COLO668 (cell line): ENCODE results near the gene DDX51.

Source experiments
- DNase-seq: peaks from one replicate; lab custom pipeline; 2025; ENCODE audit not compliant: unreplicated experiment; lab: John Stamatoyannopoulos, UW

The DDX51 gene

DNA sequence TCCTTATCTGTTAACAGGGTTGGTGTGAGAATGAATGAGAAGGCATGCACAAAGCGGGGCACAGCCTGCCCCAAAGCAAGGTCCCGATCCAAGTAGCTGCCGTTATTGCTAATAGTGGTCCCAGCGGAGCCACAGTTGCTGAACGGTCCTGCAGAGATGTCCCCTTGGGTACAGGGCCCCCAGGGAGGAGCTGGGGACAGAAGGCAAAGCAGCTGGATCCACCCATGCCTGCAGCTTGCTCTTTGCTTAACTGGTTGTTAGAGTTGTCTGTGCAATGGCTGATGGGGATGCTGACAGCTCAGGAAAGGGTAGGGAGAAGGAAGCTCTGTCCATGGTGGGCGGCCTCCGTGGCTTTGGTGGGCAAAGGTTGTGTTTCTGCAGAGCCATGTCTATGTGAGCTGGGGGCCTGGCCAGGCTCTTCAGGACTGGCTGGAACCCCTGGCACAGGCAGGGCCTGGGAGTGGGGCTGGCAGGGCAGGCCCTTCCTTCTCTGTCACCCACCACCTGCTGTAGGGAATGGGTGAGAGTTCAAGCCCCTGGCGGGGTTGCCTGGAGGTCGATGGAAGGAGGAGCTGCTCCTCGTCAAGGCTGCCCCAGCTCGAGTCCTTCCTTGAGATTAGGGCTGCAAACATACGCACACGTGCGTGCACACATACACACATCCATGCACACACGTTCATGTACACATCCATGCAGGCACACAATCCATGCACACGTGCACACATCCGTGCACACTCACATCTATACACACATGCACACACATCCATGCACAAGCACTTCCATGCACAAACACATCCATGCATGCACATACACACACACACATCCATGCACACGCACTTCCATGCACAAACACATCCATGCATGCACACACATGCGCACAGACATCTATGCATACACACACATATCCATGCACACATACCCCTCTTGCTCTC is 35.6 kb upstream of the DDX51 start:
- no peak for DNase-seq

DNA sequence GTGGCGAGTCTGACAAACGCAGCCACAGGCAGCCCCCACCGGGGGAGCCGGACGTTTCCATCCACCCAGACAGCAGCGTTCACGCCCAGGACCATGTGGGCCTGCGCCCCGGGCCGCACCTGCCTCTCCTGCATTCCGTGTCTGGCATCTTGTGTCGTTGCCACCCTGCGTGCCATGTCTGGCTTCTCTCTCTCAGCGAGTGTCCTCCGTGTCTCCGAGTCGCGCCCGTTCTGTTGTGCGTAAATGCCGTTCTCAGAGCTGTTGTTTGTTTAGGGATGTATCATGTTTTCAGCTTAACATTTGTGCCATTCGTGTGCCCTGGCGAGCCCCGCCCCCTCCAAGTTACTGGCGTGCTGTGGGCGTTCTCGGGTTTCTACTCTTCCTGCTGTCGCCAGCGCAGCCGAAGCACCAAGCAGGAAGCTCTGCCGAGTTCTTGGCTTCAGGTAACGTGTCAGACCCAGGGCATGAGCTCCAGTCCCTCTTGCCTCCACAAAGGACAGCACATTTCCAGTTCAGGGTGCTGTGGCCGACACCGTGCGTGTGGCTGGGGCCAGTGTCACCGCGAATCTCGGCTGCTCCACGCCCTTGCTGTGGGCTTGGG is 34.8 kb upstream of the DDX51 start:
- peak; percentile 63 for DNase-seq

DNA sequence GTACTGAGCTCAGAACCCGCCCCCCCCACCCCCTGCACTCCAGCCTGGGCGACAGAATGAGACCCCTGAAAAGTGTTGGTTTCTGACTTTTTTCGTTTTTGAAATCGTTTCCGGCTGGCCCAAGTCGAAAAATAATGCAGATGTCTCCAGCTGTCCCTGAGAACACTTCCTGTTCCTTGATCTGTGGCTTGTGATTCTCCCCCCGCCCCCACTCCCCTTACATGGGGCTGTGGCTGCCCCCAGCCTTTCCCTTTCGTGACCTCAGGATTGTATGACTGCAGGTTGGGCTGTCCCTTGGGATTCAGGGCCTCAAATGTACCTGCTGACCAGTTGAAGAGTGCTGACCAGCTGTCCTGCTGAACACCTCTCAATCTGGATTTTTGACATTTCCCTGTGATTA is 34.2 kb upstream of the DDX51 start:
- no peak for DNase-seq

DNA sequence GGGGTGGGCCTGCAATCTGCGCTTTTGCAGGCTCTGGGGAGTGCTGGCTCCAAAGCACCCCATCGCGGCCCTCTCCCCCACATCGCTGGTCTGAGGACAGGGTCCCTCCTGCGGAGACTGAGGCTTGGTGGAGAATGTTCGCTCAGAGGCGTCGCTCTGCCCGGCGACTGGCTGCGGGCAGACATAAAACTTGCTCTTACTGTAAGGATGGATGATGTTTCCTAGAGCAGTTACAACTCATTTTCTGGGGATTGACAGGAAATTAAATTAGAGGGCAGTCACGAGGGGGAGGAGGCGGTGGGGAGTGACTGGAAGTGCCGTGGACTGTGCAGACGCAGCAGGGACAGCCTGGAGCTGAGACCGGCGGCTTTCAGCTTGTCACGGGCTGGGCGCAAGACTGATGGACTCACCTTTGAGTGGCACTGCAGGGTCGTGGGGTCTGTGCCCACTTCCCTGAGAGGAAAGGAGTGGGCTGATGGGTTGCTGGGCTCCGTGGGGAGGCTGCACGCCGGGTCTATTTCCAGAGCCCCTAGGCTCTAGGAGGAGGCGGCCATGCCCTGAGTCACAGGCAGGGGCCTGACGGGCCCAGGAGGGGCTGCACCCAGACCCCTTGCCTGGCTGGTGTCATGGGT is 32.9 kb upstream of the DDX51 start:
- DNase-seq, result no peak

DNA sequence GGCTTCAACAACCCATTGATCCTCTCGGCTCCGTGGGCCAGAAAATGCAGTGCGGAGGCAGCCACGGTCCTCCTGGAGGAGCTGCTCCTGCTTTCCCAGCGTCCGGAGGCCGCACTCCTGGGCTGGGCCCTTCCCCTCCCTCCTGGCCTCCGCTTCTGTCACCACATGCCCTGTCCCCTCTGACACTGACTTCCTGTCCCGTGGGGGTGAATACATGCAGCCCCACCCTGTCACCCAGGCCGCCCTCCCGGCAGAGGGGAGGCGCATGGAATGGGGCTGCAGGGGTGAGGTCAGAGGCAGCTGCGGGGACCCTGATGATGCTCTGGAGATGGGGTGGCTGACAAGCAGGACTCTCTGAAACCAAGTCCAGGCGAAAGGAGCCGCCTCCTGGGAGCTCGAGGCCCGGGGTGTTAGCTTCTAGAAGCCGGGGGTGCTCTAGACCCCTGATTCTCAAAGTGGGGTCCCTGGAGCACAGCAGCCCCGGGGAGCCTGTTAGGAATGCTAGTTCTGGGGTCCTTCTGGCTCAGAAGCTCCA is 32.3 kb upstream of the DDX51 start:
- DNase-seq, result no peak

DNA sequence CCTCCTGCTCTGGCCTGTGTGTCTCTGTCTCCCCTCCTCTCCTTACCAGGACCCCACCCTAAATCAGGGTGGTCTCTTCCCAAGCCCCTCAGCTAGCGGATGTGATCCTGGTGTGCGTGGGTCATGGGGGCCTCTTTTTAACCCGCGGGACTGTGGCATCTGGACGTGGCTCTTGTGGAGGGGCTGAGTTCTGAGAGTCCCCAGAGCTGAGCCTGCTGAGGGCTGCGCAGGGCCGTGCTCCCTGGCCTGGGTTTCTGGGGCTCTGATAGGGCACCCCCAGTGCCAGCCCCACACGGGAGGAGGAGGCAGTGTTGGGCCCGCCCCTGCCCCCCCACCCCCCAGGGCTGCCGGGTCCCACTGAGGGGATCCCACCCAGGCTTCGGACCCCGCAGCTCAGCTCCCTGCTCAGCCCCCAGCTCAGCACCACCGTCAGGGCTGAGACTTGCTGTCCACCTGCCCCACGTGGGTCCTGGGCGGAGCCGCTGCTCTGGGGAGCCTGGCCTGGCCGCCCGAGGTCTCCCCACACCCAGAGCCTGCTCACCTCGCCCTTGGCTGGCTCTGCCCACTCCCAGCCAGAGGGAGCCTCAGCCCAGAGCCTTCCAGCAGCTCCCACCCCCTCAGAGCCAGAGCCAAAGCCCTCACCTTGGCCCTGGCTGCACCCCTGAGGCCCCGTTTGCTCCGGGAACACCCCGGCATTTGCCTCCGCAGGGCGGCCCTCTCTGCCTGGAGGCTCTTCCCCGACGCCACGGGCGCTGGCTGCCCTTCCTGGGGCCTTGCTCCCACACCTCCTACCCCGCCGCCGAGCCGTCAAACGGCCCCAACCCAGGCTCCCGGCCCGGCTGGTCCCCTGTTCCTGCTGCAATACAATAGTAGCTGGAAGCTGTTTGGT is 31.6 kb upstream of the DDX51 start:
- no peak for DNase-seq

DNA sequence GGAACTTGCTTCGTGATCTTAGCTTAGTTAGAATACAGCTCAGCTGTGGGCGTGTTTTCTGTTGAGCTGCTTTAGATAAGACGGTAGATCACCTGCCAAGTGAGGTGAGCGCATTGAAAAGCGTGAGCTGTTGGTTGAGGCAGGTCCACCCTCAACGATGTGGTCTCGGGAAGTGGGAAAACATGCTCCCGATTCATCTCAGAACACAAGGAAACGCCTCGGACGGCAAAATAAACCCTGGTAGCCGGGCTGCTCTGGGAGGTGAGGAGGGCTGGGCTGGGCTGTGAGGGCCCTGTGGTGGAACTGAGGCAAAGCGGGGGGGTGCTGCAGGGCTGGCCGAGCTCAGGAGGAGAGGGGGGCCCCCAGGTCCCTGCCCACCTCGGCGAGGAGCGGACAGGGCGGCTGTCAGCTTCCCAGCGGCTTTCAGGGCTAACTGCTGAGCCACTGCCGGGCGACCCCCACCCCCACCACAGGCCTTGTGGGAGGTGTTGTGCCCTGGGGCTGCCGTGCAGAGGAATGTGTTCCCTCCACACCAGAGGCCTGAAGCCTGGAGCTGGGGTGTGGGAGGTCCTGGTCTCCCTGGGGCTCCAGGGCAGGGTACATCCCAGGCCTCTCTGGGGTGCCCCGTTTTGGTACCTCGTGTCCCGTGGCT is 30.8 kb upstream of the DDX51 start:
- DNase-seq, result no peak

GRCh38 chr12:132174015-132174838 is 30.1 kb upstream of the DDX51 start:
- no peak for DNase-seq

DNA sequence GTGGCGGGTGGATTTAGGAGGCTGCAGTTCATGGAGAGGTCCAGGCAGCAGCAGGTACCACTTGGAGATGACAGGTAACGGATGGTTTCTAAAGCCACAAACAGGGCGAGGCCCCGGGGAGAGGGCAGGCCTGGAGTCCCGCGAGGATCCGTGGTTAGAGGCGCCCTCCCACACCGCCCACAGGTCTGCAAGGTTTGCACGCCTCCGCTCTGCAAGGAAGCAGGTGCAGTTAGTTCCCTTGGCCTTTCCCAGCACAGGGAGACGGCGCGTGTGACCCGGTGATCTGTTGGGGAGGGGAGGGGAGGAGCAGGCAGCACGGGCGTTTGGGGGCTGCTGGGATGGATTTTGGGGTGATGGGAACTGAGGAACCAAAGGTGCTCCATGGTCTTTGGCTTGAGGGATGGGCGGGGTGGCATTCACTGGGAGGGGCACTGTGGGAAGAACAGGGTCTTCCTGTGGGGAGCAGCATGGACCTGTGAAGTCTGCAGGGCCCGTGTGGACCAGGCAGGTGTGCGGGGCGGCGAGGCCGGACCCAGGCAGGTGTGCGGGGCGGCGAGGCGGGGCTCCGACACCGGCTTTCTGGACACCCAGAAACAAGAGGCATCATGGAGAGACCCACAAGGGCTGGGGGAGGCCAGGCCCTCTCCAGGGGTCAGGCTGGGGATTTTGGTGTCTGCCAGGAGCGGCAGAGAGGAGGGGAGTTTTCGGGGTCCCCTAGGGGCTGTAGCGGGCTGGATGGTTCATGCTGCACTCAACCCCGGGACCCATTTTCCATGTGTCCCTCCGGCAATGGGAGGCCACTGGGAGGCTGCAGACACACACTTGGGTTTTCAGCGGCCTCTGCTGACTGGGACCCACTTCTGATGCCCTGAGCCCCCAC is 29.3 kb upstream of the DDX51 start:
- DNase-seq, result peak; percentile 12

DNA sequence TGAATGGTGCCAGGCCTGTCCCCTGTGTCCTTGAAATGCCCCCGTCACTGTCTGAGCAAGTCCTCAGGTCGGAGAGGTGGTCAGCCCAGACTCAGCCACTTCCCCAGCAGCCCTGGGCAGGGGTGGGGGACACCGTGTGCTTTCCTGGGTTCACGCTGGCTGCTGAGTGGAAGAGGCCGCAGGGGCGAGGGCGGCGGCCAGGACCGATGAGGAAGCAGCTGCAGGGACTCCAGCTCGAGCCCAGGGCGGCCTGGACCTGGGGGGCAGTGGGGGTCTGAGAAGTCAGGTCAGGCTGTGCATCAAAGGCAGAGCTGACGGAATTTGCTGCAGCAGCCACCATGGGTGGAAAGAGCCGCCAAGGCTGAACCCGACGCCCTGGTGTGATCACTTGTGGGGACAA is 28.5 kb upstream of the DDX51 start:
- no peak for DNase-seq

GRCh38 chr12:132171968-132172521 is 27.9 kb upstream of the DDX51 start:
- no peak for DNase-seq

DNA sequence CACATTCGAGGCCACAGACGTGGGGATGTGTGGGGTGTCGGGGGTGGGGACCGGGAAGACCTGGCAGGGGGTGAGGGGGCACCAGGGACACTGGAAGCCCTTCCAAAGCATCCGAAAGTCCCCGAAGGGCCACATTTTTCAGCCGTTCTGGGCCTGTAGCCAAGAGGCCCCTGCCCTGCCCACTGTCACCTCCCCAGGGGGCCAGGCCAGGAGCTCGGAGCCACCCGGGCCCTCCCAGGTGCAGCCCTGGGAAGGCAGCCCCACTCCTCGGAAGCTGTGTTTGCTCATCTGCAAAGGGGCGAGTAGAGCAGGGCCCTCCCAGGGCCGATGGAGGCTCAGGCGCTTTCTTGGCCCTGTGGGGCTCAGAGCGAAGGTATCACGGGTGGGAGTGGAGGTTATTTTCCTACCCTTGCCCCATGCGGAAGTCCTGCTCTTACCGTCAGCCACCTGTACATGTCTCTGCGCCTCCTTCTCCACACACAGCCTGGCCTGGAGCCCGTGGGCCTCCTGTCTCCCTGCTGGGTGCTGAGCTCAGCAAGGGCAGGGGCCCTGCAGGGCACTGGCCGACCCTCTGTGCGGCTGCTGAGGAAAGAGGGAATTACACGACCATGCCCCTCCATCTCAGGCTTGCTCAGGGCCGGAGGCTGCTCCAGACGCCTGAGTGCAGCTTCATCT is 27.3 kb upstream of the DDX51 start:
- peak; percentile 7 for DNase-seq

- DNase-seq, result no peak
Measured at GRCh38 chr12:132170637-132171292, 26.6 kb upstream of the DDX51 start.

- DNase-seq, result peak; percentile 10
Measured at GRCh38 chr12:132170094-132170636, 26.0 kb upstream of the DDX51 start.

DNA sequence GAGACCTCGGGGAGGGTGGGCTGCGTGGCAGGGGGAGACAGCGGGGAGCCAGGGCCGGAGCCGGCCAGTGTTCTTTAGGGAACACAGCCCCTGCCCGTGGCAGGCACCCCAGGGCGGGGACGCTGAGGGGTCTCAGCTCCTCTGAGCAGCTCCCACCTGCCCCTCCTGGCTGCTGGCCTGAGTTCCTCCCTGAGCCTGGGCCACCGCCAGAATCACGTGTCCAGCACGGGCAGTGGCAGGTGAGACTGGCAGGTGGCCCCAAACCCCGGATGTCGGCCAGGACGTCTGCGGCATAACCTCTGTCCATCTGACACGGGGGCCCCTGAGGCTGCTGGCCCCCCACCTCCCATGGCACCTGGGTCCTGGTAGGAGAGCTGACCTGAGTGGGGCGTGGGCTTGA is 25.3 kb upstream of the DDX51 start:
- peak; percentile 51 for DNase-seq

- DNase-seq, result no peak
Measured at GRCh38 chr12:132168311-132169031, 24.4 kb upstream of the DDX51 start.
